Vagina (tissue), 2 donors: ENCODE data around the gene CFAP141.

ENCODE experiments used
- CTCF ChIP-seq, 3 experiments: fragments of 450-650 bp in 2 of 3; fragments of 200-600 bp in 1 of 3; sonication (generic) in 1 of 3; IDR thresholded peaks; one replicate each; pipeline ENCODE4 v1.5.1; 2017 to 2019; ENCODE audit warnings: antibody characterized with exemption in 3 of 3, mild to moderate bottlenecking in 2 of 3, moderate library complexity in 2 of 3
- POLR2A ChIP-seq, 2 donors: fragments of 450-650 bp; IDR thresholded peaks; one replicate each; pipeline ENCODE4 v1.6.1; 2017; ENCODE audit warnings: antibody characterized with exemption in 2 of 2, mild to moderate bottlenecking in 2 of 2, moderate library complexity in 2 of 2
- POLR2AphosphoS5 ChIP-seq, 2 donors: sonication (generic); formaldehyde crosslinking; IDR thresholded peaks; one replicate each; pipeline ENCODE4 v1.9.0; 2017; ENCODE audit warnings: antibody characterized with exemption in 2 of 2, mild to moderate bottlenecking in 2 of 2, low read depth in 1 of 2; ENCODE audit not compliant: insufficient read depth in 1 of 2

- TF ChIP-seq CTCF (IDR thresholded peaks at IDR 0.05): no peak
- TF ChIP-seq POLR2AphosphoS5 (IDR thresholded peaks at IDR 0.05; ENCODE audit: insufficient read depth in 1 of 2, low read depth in 1 of 2): no peak
- no peak for TF ChIP-seq POLR2A (IDR thresholded peaks at IDR 0.05)
Measured at GRCh38 chr1:154221278-154222001, 15.3 kb upstream of the CFAP141 start.
